WTC11 (cell line): ENCODE data around the gene MALAT1. TPM values are rescaled to one million over a fixed set of nuclear protein-coding genes. Genes with fewer than 3 reads are reported as not detected.

ENCODE experiments used
- ATAC-seq: fragments of 200-7000 bp; cut with Tn5 transposase; 2 replicates; pipeline ENCODE4 v1.10.0; 2021; ENCODE audit warnings: mild to moderate bottlenecking, moderate library complexity
- CTCF ChIA-PET: fragments of 300-600 bp; sonication (Branson Sonifier 250); formaldehyde crosslinking; loops from one replicate; lab custom pipeline; 2021; ENCODE audit warnings: antibody characterized with exemption; lab: Charles Lee
- POLR2A ChIA-PET: fragments of 350-600 bp; sonication (Branson Sonifier 250); formaldehyde crosslinking; loops from one replicate; lab custom pipeline; 2021; ENCODE audit warnings: antibody characterized with exemption; lab: Charles Lee
- DNase-seq: peaks from one replicate; pipeline ENCODE4 v3.0.0; 2021; ENCODE audit warnings: low spot score
- H3K27ac Mint-ChIP-seq: 2 replicates; pipeline ENCODE4 v1.8.0; 2021; ENCODE audit warnings: mixed read lengths
- H3K27me3 Mint-ChIP-seq: 2 replicates; pipeline ENCODE4 v1.8.0; 2021; ENCODE audit warnings: low read depth, mild to moderate bottlenecking, moderate library complexity, mixed read lengths
- H3K36me3 Mint-ChIP-seq: 2 replicates; pipeline ENCODE4 v1.8.0; 2021; ENCODE audit warnings: mixed read lengths
- H3K4me1 Mint-ChIP-seq: 2 replicates; pipeline ENCODE4 v1.8.0; 2022; ENCODE audit warnings: mixed read lengths
- H3K4me3 Mint-ChIP-seq: 2 replicates; pipeline ENCODE4 v1.8.0; 2021; ENCODE audit warnings: mild to moderate bottlenecking, moderate library complexity, mixed read lengths
- H3K9me3 Mint-ChIP-seq: 2 replicates; pipeline ENCODE4 v1.8.0; 2021; ENCODE audit warnings: mixed read lengths
- CREB1 ChIP-seq: sonication (generic); formaldehyde crosslinking; IDR thresholded peaks from 2 replicates; pipeline ENCODE4 v1.8.0; 2023; ENCODE audit warnings: mild to moderate bottlenecking, missing genetic modification reagents
- FOXJ3 ChIP-seq: sonication (generic); formaldehyde crosslinking; IDR thresholded peaks from 2 replicates; pipeline ENCODE4 v1.9.0; 2021; ENCODE audit warnings: missing genetic modification reagents, mild to moderate bottlenecking, borderline replicate concordance
- GABPB1 ChIP-seq: sonication (generic); formaldehyde crosslinking; IDR thresholded peaks from 2 replicates; pipeline ENCODE4 v1.8.1; 2023; ENCODE audit warnings: mild to moderate bottlenecking, missing genetic modification reagents
- HMGA2 ChIP-seq: fragments of 250-450 bp; sonication (Bioruptor Pico); IDR thresholded peaks from 2 replicates; pipeline ENCODE4 v1.4.0; 2021; ENCODE audit warnings: mild to moderate bottlenecking, moderate library complexity
- IRF2 ChIP-seq: sonication (generic); formaldehyde crosslinking; IDR thresholded peaks from 2 replicates; pipeline ENCODE4 v1.8.0; 2022; ENCODE audit warnings: low read depth, missing genetic modification reagents, borderline replicate concordance
- KAT7 ChIP-seq: sonication (generic); formaldehyde crosslinking; IDR thresholded peaks from 2 replicates; pipeline ENCODE4 v1.8.1; 2023; ENCODE audit warnings: missing genetic modification reagents, mild to moderate bottlenecking, borderline replicate concordance
- NFYB ChIP-seq: sonication (generic); formaldehyde crosslinking; conservative IDR thresholded peaks from 2 replicates; pipeline ENCODE4 v1.8.0; 2022; ENCODE audit warnings: low read depth, missing genetic modification reagents
- NR1H2 ChIP-seq: sonication (generic); formaldehyde crosslinking; IDR thresholded peaks from 2 replicates; pipeline ENCODE4 v1.9.0; 2021; ENCODE audit warnings: mild to moderate bottlenecking, moderate library complexity, missing genetic modification reagents
- RELA ChIP-seq: sonication (generic); formaldehyde crosslinking; IDR thresholded peaks from 2 replicates; pipeline ENCODE4 v1.8.1; 2022; ENCODE audit warnings: missing genetic modification reagents, mild to moderate bottlenecking, borderline replicate concordance
- TEAD1 ChIP-seq: sonication (generic); formaldehyde crosslinking; IDR thresholded peaks from 2 replicates; pipeline ENCODE4 v1.8.0; 2022; ENCODE audit warnings: mild to moderate bottlenecking, missing genetic modification reagents
- ZBTB21 ChIP-seq: sonication (generic); formaldehyde crosslinking; IDR thresholded peaks from 2 replicates; pipeline ENCODE4 v1.8.1; 2023; ENCODE audit warnings: mild to moderate bottlenecking, missing genetic modification reagents, borderline replicate concordance
- ZNF317 ChIP-seq: sonication (generic); formaldehyde crosslinking; IDR thresholded peaks from 2 replicates; pipeline ENCODE4 v1.8.1; 2023; ENCODE audit warnings: low read depth, mild to moderate bottlenecking, moderate library complexity, missing genetic modification reagents, borderline replicate concordance
- total RNA-seq: library from RNA; stranded (reverse); gene quantifications from 3 replicates; pipeline ENCODE4 v1.2.3, GENCODE V29; 2021
- TF ChIP-seq, protein P1 (sequence below): sonication (generic); formaldehyde crosslinking; IDR thresholded peaks from 2 replicates; pipeline ENCODE4 v1.8.1; 2022; ENCODE audit warnings: low read depth, missing genetic modification reagents, borderline replicate concordance
- TF ChIP-seq, protein P2 (sequence below): sonication (generic); formaldehyde crosslinking; IDR thresholded peaks from 2 replicates; pipeline ENCODE4 v1.8.1; 2023; ENCODE audit warnings: mild to moderate bottlenecking, missing genetic modification reagents, moderate library complexity
- TF ChIP-seq, protein P3 (sequence below): fragments of 250-450 bp; sonication (Bioruptor Pico); IDR thresholded peaks from 2 replicates; pipeline ENCODE4 v1.9.0; 2021; ENCODE audit warnings: mild to moderate bottlenecking
- TF ChIP-seq, protein P4 (sequence below): sonication (generic); formaldehyde crosslinking; IDR thresholded peaks from 2 replicates; pipeline ENCODE4 v1.8.1; 2023; ENCODE audit warnings: mild to moderate bottlenecking, missing genetic modification reagents, moderate library complexity
- TF ChIP-seq, protein P5 (sequence below): sonication (generic); formaldehyde crosslinking; IDR thresholded peaks from 2 replicates; pipeline ENCODE4 v1.8.1; 2023; ENCODE audit warnings: mild to moderate bottlenecking, missing genetic modification reagents
- TF ChIP-seq, protein P6 (sequence below): sonication (generic); formaldehyde crosslinking; IDR thresholded peaks from 2 replicates; pipeline ENCODE4 v1.8.1; 2023; ENCODE audit warnings: mild to moderate bottlenecking, missing genetic modification reagents

MALAT1 gene
- total RNA-seq, 1 experiment from 2014 or later, result 1,830 TPM

DNA sequence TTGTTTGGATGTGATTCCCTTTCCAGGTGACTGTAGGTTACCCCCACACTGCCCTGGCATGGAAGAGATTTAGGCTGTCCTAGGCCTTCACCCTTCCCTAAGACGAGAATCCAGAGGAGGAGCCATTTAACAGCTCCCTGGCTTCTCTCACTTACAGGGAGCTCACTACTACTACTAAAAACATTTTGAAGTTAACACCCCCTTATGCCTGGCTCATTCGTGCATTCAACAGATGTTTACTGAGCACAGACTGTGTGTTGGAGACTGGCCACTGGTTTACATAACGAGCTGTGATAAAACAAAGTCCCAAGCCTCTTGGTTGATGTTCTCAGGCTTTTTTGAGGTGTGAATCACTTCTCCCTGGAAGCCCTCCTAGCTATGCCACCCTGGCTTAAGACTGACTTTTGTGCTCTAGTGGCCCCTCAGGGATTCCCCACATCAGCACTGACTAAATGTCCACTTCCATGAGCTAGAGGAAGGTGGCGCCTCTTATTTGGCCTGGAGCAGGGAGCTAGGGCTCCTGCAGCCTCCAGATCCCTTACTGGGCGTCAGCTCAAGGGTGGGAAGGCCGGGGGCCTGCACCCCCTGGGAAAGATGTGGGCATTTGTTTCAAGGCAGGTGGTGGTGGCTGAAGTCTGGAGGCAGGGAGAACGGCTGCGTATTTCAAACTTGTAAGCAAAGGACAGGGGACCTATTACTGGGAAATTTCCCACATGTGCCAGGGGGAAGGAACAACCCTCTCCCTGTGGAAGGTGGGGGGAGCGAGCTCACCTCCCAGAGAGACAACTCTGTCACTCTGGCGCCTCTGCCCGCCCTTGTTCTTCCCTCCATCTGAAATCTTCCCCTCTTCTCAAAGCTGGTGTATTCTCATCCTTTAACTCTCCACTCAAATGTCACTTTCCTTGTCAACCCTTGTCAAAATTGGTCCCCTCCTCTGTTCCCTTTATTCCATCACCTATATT lies 19.4 kb upstream of the MALAT1 start:
- no peaks in the 10 kb centered on the region for H3K9me3 Mint-ChIP-seq
- ATAC-seq (peak; percentile 64), DNase-seq (peak; percentile 43)
- no peaks in the 10 kb centered on the region for H3K36me3 Mint-ChIP-seq
- H3K4me3 Mint-ChIP-seq, result no peak overlapping the region
- CTCF ChIA-PET, result interaction anchor here (0.6 to 6.5 kb wide), 19 partner anchors 8 to 106 kb away, joined by 3 to 129 read pairs (median 4); partner anchors contain the start of genes FAM89B, MALAT1, SCYL1 and ZNRD2
- H3K27me3 Mint-ChIP-seq, result no peaks in the 10 kb centered on the region; the same call in 1 of the 2 replicates
- TF ChIP-seq ZBTB21 (CRISPR knock-in tag), result no peak
- TF ChIP-seq ZNF317 (CRISPR knock-in tag), result no peak
- no peak for TF ChIP-seq IRF2 (CRISPR knock-in tag)
- TF ChIP-seq, protein P1, sequence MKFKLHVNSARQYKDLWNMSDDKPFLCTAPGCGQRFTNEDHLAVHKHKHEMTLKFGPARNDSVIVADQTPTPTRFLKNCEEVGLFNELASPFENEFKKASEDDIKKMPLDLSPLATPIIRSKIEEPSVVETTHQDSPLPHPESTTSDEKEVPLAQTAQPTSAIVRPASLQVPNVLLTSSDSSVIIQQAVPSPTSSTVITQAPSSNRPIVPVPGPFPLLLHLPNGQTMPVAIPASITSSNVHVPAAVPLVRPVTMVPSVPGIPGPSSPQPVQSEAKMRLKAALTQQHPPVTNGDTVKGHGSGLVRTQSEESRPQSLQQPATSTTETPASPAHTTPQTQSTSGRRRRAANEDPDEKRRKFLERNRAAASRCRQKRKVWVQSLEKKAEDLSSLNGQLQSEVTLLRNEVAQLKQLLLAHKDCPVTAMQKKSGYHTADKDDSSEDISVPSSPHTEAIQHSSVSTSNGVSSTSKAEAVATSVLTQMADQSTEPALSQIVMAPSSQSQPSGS (CRISPR knock-in tag), result no peak
- TF ChIP-seq TEAD1 (CRISPR knock-in tag), result no peak
- no peak for TF ChIP-seq FOXJ3 (CRISPR knock-in tag)
- TF ChIP-seq GABPB1 (CRISPR knock-in tag), result 0 out of 2 replicates have a peak, but pooled peaks have one; percentile 17
- POLR2A ChIA-PET, result interaction anchor here (0.6 to 5.6 kb wide), 6 partner anchors 11 to 122 kb away, joined by 4 to 248 read pairs (median 62); partner anchors contain the start of gene MALAT1
- peaks cover 39% of the 10 kb centered on the region for H3K4me1 Mint-ChIP-seq
- peak overlapping the region; percentile 66 for H3K27ac Mint-ChIP-seq

DNA sequence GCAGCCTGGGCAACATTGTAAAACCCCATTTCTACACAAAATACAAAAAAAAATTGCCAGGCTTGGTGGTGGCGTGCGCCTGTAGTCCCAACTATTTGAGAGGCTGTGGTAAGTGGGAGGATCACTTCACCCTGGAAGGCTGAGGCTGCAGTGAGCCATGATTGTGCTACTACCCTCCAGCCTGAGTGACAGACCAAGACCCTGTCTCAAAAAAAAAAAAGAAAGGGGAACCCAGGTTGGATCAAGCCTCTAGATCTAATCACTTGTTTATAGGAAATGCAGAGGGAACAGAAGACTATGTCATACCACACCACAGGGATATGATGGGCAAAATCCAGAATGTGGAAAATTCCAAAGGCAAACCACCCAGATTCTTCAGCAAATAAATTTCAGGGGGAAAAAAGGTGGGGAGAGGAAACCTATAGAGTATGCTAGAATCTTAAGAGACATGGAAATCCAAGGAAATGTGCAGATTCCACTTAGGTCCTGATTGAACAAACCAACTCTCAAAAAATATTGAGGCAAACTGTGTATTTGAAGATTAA lies 16.5 kb upstream of the MALAT1 start:
- ChIA-PET POLR2A (interaction anchor here (2.0 kb wide), 1 partner anchor 16 kb away, joined by 27 read pairs; the partner anchor contains the start of gene MALAT1), CTCF (interaction anchor here (0.9 to 6.5 kb wide), 3 partner anchors 13 to 66 kb away, joined by 4 to 84 read pairs (median 6); no protein-coding TSS in a partner anchor)
- Mint-ChIP-seq H3K9me3 (no peaks in the 10 kb centered on the region), H3K27ac (no peak overlapping the region), H3K27me3 (no peaks in the 10 kb centered on the region; the same call in 1 of the 2 replicates), H3K4me3 (no peak overlapping the region), H3K4me1 (peaks cover 61% of the 10 kb centered on the region), H3K36me3 (no peaks in the 10 kb centered on the region)
- DNase-seq (no peak), ATAC-seq (no peak)
- no peak for TF ChIP-seq NR1H2
- TF ChIP-seq RELA (CRISPR knock-in tag), result no peak
- TF ChIP-seq, protein P2, sequence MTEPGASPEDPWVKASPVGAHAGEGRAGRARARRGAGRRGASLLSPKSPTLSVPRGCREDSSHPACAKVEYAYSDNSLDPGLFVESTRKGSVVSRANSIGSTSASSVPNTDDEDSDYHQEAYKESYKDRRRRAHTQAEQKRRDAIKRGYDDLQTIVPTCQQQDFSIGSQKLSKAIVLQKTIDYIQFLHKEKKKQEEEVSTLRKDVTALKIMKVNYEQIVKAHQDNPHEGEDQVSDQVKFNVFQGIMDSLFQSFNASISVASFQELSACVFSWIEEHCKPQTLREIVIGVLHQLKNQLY (CRISPR knock-in tag), result no peak
- TF ChIP-seq, protein P3, sequence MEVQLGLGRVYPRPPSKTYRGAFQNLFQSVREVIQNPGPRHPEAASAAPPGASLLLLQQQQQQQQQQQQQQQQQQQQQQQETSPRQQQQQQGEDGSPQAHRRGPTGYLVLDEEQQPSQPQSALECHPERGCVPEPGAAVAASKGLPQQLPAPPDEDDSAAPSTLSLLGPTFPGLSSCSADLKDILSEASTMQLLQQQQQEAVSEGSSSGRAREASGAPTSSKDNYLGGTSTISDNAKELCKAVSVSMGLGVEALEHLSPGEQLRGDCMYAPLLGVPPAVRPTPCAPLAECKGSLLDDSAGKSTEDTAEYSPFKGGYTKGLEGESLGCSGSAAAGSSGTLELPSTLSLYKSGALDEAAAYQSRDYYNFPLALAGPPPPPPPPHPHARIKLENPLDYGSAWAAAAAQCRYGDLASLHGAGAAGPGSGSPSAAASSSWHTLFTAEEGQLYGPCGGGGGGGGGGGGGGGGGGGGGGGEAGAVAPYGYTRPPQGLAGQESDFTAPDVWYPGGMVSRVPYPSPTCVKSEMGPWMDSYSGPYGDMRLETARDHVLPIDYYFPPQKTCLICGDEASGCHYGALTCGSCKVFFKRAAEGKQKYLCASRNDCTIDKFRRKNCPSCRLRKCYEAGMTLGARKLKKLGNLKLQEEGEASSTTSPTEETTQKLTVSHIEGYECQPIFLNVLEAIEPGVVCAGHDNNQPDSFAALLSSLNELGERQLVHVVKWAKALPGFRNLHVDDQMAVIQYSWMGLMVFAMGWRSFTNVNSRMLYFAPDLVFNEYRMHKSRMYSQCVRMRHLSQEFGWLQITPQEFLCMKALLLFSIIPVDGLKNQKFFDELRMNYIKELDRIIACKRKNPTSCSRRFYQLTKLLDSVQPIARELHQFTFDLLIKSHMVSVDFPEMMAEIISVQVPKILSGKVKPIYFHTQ (CRISPR knock-in tag), result no peak
- no peak for TF ChIP-seq NFYB (CRISPR knock-in tag)
- no peak for TF ChIP-seq KAT7
- no peak for TF ChIP-seq CREB1 (CRISPR knock-in tag)
- TF ChIP-seq, protein P4, sequence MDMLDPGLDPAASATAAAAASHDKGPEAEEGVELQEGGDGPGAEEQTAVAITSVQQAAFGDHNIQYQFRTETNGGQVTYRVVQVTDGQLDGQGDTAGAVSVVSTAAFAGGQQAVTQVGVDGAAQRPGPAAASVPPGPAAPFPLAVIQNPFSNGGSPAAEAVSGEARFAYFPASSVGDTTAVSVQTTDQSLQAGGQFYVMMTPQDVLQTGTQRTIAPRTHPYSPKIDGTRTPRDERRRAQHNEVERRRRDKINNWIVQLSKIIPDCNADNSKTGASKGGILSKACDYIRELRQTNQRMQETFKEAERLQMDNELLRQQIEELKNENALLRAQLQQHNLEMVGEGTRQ (CRISPR knock-in tag), result no peak
- TF ChIP-seq, protein P5, sequence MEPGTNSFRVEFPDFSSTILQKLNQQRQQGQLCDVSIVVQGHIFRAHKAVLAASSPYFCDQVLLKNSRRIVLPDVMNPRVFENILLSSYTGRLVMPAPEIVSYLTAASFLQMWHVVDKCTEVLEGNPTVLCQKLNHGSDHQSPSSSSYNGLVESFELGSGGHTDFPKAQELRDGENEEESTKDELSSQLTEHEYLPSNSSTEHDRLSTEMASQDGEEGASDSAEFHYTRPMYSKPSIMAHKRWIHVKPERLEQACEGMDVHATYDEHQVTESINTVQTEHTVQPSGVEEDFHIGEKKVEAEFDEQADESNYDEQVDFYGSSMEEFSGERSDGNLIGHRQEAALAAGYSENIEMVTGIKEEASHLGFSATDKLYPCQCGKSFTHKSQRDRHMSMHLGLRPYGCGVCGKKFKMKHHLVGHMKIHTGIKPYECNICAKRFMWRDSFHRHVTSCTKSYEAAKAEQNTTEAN, result no peak
- TF ChIP-seq, protein P6, sequence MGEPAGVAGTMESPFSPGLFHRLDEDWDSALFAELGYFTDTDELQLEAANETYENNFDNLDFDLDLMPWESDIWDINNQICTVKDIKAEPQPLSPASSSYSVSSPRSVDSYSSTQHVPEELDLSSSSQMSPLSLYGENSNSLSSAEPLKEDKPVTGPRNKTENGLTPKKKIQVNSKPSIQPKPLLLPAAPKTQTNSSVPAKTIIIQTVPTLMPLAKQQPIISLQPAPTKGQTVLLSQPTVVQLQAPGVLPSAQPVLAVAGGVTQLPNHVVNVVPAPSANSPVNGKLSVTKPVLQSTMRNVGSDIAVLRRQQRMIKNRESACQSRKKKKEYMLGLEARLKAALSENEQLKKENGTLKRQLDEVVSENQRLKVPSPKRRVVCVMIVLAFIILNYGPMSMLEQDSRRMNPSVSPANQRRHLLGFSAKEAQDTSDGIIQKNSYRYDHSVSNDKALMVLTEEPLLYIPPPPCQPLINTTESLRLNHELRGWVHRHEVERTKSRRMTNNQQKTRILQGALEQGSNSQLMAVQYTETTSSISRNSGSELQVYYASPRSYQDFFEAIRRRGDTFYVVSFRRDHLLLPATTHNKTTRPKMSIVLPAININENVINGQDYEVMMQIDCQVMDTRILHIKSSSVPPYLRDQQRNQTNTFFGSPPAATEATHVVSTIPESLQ (CRISPR knock-in tag), result no peak
- TF ChIP-seq HMGA2 (CRISPR knock-in tag), result no peak
- no peak for TF ChIP-seq GABPB1 (CRISPR knock-in tag)
